IMR-90 (cell line): ENCODE measurements around the gene CDH23.

Source experiments
- CEBPB ChIP-seq: IDR thresholded peaks from 2 replicates; pipeline ENCODE4 v1.6.1; 2012; ENCODE audit warnings: low read depth, low read length, improper control_type of control experiment
- CTCF ChIP-seq: conservative IDR thresholded peaks from 2 replicates; pipeline ENCODE4 v1.5.1; 2012; ENCODE audit warnings: mild to moderate bottlenecking, low read depth, low read length, improper control_type of control experiment
- ELK1 ChIP-seq: fragments of 150-350 bp; IDR thresholded peaks from 2 replicates; pipeline ENCODE4 v1.6.1; 2016; ENCODE audit warnings: low read depth, mild to moderate bottlenecking, low read length, moderate library complexity, borderline replicate concordance
- RFX5 ChIP-seq: IDR thresholded peaks from 2 replicates; pipeline ENCODE4 v1.8.0; 2012; ENCODE audit warnings: low read depth, mild to moderate bottlenecking, low read length, moderate library complexity

- TF ChIP-seq CTCF (no peak), ELK1 (no peak), RFX5 (no peak), CEBPB (no peak)
Observed at GRCh38 chr10:71618598-71618997, 221.9 kb downstream of the CDH23 start.
